GM18508 (cell line): ENCODE results near the gene GEMIN5.
"Not testable (repeated sequence)": the region's sequence is repeated elsewhere in the genome, so short reads cannot be mapped to it uniquely, and the experiment has no call there.

Experiments
- ATAC-seq: cut with Tn5 transposase; IDR thresholded peaks from one replicate; pipeline ENCODE4 v1.9.1; 2021; ENCODE audit warnings: moderate number of reproducible peaks; ENCODE audit not compliant: insufficient read depth, unreplicated experiment

The GEMIN5 gene

DNA sequence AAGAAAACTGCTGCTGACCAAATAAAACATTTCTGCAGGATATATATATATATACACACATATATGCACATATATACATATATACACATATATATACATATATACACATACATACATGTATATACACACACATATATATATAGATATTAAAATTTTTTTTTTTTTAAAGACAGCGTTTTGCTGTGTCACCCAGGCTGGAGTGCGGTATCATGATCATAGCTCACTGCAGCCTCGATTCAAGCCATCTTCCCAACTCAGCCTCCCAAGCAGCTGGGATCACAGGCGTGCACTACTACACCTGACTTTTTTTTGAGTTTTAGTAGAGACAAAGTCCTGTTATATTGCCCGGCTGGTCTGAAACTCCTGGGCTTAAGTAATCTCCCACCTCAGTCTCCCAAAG, 5.5 kb upstream of the GEMIN5 start:
- no peak for ATAC-seq

- ATAC-seq = peak; percentile 41
Observed at GRCh38 chr5:154940772-154941620, 3.0 kb upstream of the GEMIN5 start, which contains the start of gene MRPL22. Gene MRPL22 (plus strand): TSS chr5:154941073. CDS start chr5:154941111, 38 bp downstream.

GRCh38 chr5:154940375-154940771, 2.4 kb upstream of the GEMIN5 start:
- ATAC-seq = no peak

DNA sequence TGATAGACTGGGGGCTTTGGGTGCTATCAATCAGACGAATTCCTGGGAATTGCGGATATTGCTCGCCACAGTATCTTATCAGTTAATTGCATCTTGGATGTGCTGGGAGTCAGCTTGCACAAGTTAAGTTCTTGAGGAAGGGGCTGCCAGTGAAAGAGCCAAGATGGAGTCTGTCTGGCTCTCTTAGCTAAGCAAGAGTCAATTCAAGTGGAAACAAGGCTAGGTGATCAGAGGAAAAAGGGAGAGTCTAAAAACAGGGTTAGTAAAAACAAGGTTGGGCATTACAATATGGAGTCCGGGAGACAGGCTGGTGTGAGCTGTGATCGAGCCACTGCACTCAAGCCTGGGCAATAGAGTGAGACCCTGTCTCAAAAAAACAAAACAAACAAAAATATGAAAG, 1.4 kb upstream of the GEMIN5 start:
- not testable (repeated sequence) for ATAC-seq

DNA sequence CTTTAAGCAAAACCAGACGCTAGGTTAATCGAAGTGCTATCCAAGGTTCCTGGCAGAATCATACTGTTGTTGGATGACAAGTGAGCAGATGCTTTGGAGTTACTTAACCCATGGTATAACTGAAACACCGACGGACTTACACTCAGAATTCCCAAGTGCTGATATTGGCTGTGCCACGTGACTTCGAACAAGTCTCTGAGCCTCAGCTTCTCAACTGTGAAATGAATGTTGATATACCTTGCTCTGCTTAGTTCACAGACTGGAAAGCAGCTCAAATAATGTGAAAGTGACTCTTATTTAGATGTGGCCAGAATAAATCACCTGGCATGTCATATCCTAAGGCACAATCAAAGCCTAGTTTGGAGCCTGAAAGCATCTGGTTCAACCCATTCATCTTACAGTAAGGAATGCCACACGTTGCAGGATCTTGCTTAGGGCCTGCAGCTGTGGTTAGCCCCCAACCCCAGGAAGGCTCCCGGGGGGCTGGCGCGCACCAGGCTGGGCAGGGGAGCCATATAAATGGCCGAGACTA, 759 bp downstream of the GEMIN5 start:
- no peak for ATAC-seq

DNA sequence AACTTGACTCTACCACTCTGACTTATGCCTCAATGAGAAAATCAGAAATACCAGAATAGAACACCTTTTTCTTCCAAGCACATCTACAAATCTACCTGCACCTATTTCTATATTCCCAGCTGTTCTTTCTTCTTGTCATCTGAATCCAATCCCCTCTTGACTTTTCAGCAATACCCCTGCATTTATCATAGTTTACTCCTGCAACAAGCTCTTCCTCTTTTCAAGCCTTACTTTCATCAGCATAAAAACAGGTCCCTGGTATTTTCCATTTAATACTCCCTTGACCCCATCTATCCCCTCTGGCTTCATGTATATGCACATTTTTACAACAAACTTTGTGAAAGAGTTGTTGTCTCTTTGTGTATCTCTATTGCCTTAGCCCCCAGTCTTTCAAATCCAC, 3.1 kb downstream of the GEMIN5 start:
- no peak for ATAC-seq

- ATAC-seq = no peak
Observed at GRCh38 chr5:154933537-154933936, 4.5 kb downstream of the GEMIN5 start.

DNA sequence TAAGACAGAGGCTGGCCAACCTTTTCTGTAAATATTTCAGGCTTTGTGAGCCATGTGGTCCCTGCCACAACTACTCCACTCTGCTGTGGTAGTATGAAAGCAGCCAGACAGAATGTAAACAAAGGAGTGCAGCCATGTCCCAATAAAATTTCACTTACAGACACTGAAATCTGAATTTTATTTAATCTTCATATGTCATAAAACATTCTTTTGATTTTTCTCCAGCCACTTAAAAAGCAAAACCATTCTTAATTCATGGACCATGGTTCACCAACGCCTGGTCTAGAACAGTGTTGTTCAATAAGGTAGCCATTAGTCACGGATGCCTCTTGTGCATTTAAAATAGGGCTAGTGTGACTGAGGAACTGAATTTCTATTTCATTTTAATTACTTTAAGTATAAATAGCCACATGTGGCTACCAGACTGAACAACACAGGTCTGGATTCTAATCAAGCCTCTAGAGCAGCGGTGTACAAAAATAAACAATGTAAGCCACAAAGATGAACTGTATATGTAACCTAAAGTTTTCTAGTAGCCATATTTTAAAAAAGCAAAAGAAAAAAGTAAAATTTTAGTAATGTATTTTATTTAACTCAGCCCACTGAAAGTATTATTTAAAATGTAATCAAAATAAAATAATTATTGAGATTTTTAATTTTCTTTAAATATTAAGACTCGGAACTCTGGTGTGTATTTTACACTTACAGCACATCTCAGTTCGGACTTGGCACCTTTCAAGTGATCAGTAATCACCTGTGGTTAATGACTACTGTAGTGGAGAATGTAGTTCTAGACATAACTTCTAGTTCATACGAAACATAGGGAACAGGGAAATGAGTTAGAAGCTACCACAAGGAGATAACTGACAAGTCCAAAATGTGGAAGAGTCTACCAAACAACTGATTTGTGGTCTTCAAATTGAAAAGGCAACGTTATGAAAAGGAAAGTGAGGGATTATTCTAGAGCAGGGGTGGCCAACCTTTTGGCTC, 14.3 kb downstream of the GEMIN5 start:
- no peak for ATAC-seq

GRCh38 chr5:154917757-154918156, 20.3 kb downstream of the GEMIN5 start:
- ATAC-seq = no peak

GRCh38 chr5:154916874-154917273, 21.1 kb downstream of the GEMIN5 start:
- ATAC-seq = no peak

DNA sequence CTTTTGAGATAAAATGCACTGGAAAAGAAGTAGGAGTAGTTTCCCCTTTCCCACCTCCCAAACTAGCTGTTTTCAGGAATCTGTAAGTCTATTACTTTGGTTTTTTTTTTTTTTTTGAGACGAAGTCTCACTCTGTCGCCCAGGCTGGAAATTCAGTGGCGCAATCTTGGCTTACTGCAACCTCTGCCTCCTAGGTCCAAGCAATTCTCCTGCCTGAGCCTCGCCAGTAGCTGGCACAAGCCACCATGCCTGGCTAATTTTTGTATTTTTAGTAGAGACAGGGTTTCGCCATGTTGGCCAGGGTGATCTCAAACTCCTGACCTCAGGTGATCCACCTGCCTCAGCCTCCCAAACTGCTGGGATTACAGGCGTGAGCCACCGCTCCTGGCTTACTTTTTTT, 32.4 kb downstream of the GEMIN5 start:
- not testable (repeated sequence) for ATAC-seq

DNA sequence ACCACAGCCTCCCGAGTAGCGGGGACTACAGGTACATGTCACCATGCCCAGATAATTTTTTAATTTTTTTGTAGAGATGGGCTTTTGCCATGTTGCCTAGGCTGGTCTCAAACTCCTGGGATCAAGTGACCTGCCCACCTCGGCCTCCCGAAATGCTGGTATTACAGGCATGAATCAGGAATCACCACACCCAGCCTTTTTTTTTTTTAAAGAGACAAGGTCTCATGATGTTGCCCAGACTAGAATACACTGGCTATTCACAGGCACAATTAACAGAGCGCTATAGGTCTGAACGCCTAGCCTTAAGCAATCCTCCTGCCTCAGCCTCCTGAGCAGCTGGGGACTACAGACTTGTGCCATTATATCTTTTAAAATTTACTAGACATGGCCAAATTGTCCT, 36.1 kb downstream of the GEMIN5 start:
- no peak for ATAC-seq

GRCh38 chr5:154901276-154901675, 36.7 kb downstream of the GEMIN5 start:
- no peak for ATAC-seq

GRCh38 chr5:154900066-154900465, 37.9 kb downstream of the GEMIN5 start:
- no peak for ATAC-seq

DNA sequence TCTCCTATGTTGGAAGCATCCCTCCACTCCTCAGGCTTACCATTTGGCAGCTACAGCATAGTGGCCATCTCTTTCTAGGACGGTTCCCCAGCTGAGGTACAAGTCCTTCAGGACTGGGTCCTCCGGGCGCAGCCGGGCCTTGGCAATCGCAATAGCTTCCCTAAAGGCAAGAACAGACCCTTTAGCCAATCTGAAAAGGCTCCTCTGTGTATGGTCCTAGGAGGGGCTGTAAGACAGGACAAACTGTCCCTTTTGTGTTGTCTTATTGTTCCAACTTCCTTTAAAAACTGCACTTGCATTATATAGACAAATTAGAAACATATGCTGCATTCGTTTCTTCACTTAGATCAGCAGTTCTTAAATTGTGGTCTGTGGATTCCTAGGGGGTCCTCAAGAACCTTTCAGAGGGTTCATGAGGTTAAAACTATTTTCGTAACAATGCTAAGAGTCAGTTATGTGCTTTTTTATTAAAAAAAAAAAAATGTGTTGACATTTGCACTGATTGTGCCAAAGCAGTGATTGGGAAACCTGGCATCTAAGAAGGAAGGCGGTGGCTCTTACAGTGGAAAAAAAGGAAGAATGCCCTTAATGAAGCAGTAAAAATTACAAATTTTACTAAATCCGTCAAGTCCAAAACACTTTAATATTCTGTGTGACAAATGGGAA, 38.7 kb downstream of the GEMIN5 start:
- ATAC-seq = no peak

- no peak for ATAC-seq
Observed at GRCh38 chr5:154898210-154898609, 39.8 kb downstream of the GEMIN5 start.

DNA sequence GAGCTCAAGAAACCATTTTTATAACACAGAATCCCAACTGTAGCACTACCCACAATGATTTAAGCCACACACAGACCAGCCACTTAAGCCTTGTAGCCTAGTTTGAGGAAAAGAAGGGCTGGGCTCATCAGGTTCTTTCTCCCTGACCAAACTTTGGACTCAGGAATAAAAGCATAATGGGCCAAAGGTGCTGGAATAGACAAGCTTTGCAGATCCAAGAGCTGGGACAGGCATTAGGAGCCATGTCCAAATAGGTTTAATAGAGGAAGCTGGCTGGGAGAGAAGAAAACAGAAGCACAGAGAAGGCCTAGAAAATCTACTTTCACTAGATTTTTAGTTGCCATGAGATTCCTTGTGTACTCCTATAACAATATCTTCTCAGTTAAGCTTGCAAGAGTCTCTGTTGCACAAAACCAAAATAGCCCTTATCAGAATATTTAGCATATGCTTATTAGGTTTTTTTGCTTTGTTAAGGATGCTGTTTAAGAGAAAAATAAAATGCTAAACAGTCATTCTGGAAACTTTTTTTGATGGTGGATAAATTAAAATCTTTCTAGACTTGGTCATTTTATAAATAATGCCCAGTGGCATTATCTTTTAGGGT, 41.3 kb downstream of the GEMIN5 start:
- no peak for ATAC-seq

- no peak for ATAC-seq
Observed at GRCh38 chr5:154895606-154896561, 42.1 kb downstream of the GEMIN5 start.

- no peak for ATAC-seq
Observed at GRCh38 chr5:154893381-154893780, 44.6 kb downstream of the GEMIN5 start.
